ENCODE results near the gene COX19.

- TF ChIP-seq, protein P1, sequence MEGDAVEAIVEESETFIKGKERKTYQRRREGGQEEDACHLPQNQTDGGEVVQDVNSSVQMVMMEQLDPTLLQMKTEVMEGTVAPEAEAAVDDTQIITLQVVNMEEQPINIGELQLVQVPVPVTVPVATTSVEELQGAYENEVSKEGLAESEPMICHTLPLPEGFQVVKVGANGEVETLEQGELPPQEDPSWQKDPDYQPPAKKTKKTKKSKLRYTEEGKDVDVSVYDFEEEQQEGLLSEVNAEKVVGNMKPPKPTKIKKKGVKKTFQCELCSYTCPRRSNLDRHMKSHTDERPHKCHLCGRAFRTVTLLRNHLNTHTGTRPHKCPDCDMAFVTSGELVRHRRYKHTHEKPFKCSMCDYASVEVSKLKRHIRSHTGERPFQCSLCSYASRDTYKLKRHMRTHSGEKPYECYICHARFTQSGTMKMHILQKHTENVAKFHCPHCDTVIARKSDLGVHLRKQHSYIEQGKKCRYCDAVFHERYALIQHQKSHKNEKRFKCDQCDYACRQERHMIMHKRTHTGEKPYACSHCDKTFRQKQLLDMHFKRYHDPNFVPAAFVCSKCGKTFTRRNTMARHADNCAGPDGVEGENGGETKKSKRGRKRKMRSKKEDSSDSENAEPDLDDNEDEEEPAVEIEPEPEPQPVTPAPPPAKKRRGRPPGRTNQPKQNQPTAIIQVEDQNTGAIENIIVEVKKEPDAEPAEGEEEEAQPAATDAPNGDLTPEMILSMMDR (IDR thresholded peaks at IDR 0.05) = no peak
- TF ChIP-seq EP300 (IDR thresholded peaks at IDR 0.05; ENCODE audit: low read depth) (no peak), POLR2A (IDR thresholded peaks at IDR 0.05) (no peak), POLR2AphosphoS5 (IDR thresholded peaks at IDR 0.05) (no peak)
These were observed 15.1 kb upstream of the COX19 start for GRCh38 chr7:990352-990932.
